HG02870 (cell line): ENCODE measurements around the gene JHY.

Experiments
- ATAC-seq: cut with Tn5 transposase; IDR thresholded peaks from one replicate; pipeline ENCODE4 v1.9.1; 2021; ENCODE audit warnings: mild to moderate bottlenecking, moderate library complexity; ENCODE audit not compliant: unreplicated experiment

The JHY gene

GRCh38 chr11:123006860-123007542 lies 124.4 kb downstream of the JHY start:
- ATAC-seq = no peak
